ENCODE data around the gene ZNF354B. TPM values are rescaled to one million over a fixed set of nuclear protein-coding genes. Genes with fewer than 3 reads are reported as not detected.
"Not testable (repeated sequence)": the region's sequence is repeated elsewhere in the genome, so short reads cannot be mapped to it uniquely, and the experiment has no call there.

The ZNF354B gene
- total RNA-seq, 1 experiment from 2014 or later, result 11.6 TPM

GRCh38 chr5:178836628-178837027, 23.1 kb upstream of the ZNF354B start:
- Histone ChIP-seq H3K4me1 (ENCODE audit: control insufficient read depth in 1 of 2, insufficient read depth in 2 of 2, low read length in 2 of 2) (no peaks in the 10 kb centered on the region), H3K4me2 (ENCODE audit: low read length) (no peak overlapping the region), H3K79me2 (ENCODE audit: insufficient read depth, low read length) (peaks cover 5% of the 10 kb centered on the region; the same call in 1 of the 2 replicates), H3K27me3 (ENCODE audit: insufficient read depth, low read length) (no peaks in the 10 kb centered on the region), H3K9me3 (ENCODE audit: control insufficient read depth in 1 of 2, insufficient read depth in 1 of 2, low read depth in 1 of 2, low read length in 2 of 2) (no peaks in the 10 kb centered on the region), H3K4me3 (replicated peaks in 1 of 2; ENCODE audit: low read depth in 1 of 2, low read length in 2 of 2) (no peak overlapping the region), H2AFZ (ENCODE audit: low read depth, low read length, poor library complexity, severe bottlenecking) (no peak overlapping the region), H3K36me3 (ENCODE audit: control insufficient read depth in 1 of 2, insufficient read depth in 2 of 2, low read length in 2 of 2) (no peaks in the 10 kb centered on the region), H3K9me2 (ENCODE audit: insufficient read depth) (no peaks in the 10 kb centered on the region), H3K9ac (ENCODE audit: low read length) (no peak overlapping the region), H3K27ac (ENCODE audit: low read depth, low read length) (no peak overlapping the region), H4K20me1 (ENCODE audit: insufficient read depth) (no peaks in the 10 kb centered on the region)
- DNase-seq (ENCODE audit: low read depth, low spot score) (no peak), ATAC-seq (no peak)
- ChIA-PET CTCF (no interaction called here), RAD21 (ENCODE audit: low non-redundant PET in 1 of 2, low total read pairs in 2 of 2, uncharacterized antibody in 2 of 2, unreplicated experiment in 2 of 2) (no interaction called here), POLR2A (no interaction called here)
- intact Hi-C loops (cut with micrococcal nuclease), result loop anchor here (5.0 kb wide), 1 partner anchor 104 kb away; the partner anchor contains the start of gene ZNF354A
- TF ChIP-seq FOSL1 (IDR thresholded peaks at IDR 0.05; ENCODE audit: low read depth) (no peak), RAD21 (IDR thresholded peaks at IDR 0.05; ENCODE audit: low read depth) (no peak), ELF1 (IDR thresholded peaks at IDR 0.05; ENCODE audit: borderline replicate concordance, low read depth) (no peak), ZNF274 (IDR thresholded peaks at IDR 0.05; ENCODE audit: low read depth, low read length) (no peak), YY1 (IDR thresholded peaks at IDR 0.05; ENCODE audit: extremely low read depth, insufficient replicate concordance, low read depth, low read length) (no peak), CBX3 (IDR thresholded peaks at IDR 0.05; ENCODE audit: low read depth) (no peak), POLR2A (IDR thresholded peaks at IDR 0.05; ENCODE audit: borderline replicate concordance, extremely low read depth, insufficient read depth, insufficient read length) (no peak), EGR1 (IDR thresholded peaks at IDR 0.05; ENCODE audit: low read depth) (no peak), EZH2 (IDR thresholded peaks at IDR 0.05) (no peak), ZBTB33 (IDR thresholded peaks at IDR 0.05; ENCODE audit: extremely low read depth, insufficient replicate concordance, low read length) (no peak)
- TF ChIP-seq, protein P1, sequence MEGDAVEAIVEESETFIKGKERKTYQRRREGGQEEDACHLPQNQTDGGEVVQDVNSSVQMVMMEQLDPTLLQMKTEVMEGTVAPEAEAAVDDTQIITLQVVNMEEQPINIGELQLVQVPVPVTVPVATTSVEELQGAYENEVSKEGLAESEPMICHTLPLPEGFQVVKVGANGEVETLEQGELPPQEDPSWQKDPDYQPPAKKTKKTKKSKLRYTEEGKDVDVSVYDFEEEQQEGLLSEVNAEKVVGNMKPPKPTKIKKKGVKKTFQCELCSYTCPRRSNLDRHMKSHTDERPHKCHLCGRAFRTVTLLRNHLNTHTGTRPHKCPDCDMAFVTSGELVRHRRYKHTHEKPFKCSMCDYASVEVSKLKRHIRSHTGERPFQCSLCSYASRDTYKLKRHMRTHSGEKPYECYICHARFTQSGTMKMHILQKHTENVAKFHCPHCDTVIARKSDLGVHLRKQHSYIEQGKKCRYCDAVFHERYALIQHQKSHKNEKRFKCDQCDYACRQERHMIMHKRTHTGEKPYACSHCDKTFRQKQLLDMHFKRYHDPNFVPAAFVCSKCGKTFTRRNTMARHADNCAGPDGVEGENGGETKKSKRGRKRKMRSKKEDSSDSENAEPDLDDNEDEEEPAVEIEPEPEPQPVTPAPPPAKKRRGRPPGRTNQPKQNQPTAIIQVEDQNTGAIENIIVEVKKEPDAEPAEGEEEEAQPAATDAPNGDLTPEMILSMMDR (IDR thresholded peaks at IDR 0.05 in 2 of 3, conservative IDR thresholded peaks at IDR 0.05 in 1 of 3; ENCODE audit: borderline replicate concordance in 1 of 3, insufficient read depth in 1 of 3, low read depth in 2 of 3, low read length in 2 of 3), result no peak
- BruUV-seq (replicated peaks), result no TSS peak

- H3K27ac ChIP-seq (ENCODE audit: low read depth, low read length); POLR2A ChIA-PET; H3K4me1 ChIP-seq (ENCODE audit: control insufficient read depth in 1 of 2, insufficient read depth in 2 of 2, low read length in 2 of 2); H3K9me2 ChIP-seq (ENCODE audit: insufficient read depth); H3K9me3 ChIP-seq (ENCODE audit: control insufficient read depth in 1 of 2, insufficient read depth in 1 of 2, low read depth in 1 of 2, low read length in 2 of 2); H3K4me3 ChIP-seq (replicated peaks in 1 of 2; ENCODE audit: low read depth in 1 of 2, low read length in 2 of 2); H4K20me1 ChIP-seq (ENCODE audit: insufficient read depth); H2AFZ ChIP-seq (ENCODE audit: low read depth, low read length, poor library complexity, severe bottlenecking); DNase-seq (ENCODE audit: low read depth, low spot score); H3K79me2 ChIP-seq (ENCODE audit: insufficient read depth, low read length); H3K36me3 ChIP-seq (ENCODE audit: control insufficient read depth in 1 of 2, insufficient read depth in 2 of 2, low read length in 2 of 2); BruUV-seq (replicated peaks); H3K9ac ChIP-seq (ENCODE audit: low read length); H3K27me3 ChIP-seq (ENCODE audit: insufficient read depth, low read length); H3K4me2 ChIP-seq (ENCODE audit: low read length): not testable (repeated sequence)
- CTCF ChIA-PET, result interaction anchor here (0.7 kb wide), 2 partner anchors 1835 to 1836 kb away, joined by 4 to 18 read pairs; no protein-coding TSS in a partner anchor
- RAD21 ChIA-PET (ENCODE audit: low non-redundant PET in 1 of 2, low total read pairs in 2 of 2, uncharacterized antibody in 2 of 2, unreplicated experiment in 2 of 2), result interaction anchor here in 1 of 2 experiments (0.7 kb wide), 1 partner anchor 1835 kb away, joined by 3 read pairs; no protein-coding TSS in a partner anchor
- intact Hi-C loops (cut with micrococcal nuclease), result loop anchor here (1.0 to 5.0 kb wide), 2 partner anchors 46 to 107 kb away; partner anchors contain the start of gene ZNF354A
- peak; percentile 17; the same call in 1 of the 2 replicates for ATAC-seq
Measured at GRCh38 chr5:178838695-178839318, 20.9 kb upstream of the ZNF354B start.
